ENCODE results near the gene NRGN. TPM values are rescaled to one million over a fixed set of nuclear protein-coding genes. Genes with fewer than 3 reads are reported as not detected.
A peak's percentile ranks its signal among the peaks of the same experiment; 100 is the strongest.

Gene NRGN
- total RNA-seq, 4 donors from 2014 or later, result 0.83 to 5.0 (median 1.5) TPM

DNA sequence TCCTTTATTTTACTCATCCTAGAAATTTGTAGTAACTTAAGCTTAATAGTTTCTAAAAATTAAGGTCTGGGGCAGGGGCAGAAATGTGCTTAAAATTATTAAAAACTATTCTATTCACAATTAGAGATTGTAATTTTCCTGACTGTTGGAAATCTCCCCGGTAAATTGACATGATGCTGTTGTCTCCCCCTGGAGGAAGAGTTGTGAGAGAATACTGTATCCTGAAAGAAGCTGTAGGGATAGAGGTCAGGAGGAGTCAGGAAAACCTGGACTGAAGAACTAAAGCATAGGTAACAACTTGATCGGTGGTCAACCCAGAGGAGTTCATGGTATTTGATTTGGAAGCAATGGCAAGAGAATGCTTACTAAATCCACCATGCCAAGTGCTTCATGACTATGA, 38.5 kb downstream of the NRGN start:
- intact Hi-C loops (cut with DNase I), result no loop called here
- TF ChIP-seq, protein P1, sequence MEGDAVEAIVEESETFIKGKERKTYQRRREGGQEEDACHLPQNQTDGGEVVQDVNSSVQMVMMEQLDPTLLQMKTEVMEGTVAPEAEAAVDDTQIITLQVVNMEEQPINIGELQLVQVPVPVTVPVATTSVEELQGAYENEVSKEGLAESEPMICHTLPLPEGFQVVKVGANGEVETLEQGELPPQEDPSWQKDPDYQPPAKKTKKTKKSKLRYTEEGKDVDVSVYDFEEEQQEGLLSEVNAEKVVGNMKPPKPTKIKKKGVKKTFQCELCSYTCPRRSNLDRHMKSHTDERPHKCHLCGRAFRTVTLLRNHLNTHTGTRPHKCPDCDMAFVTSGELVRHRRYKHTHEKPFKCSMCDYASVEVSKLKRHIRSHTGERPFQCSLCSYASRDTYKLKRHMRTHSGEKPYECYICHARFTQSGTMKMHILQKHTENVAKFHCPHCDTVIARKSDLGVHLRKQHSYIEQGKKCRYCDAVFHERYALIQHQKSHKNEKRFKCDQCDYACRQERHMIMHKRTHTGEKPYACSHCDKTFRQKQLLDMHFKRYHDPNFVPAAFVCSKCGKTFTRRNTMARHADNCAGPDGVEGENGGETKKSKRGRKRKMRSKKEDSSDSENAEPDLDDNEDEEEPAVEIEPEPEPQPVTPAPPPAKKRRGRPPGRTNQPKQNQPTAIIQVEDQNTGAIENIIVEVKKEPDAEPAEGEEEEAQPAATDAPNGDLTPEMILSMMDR (IDR thresholded peaks at IDR 0.05), result no peak
- TF ChIP-seq POLR2A (IDR thresholded peaks at IDR 0.05), result no peak
- 84 to 85% methylated on average over 2 of the region's 2 CpGs for WGBS, 2 donors

DNA sequence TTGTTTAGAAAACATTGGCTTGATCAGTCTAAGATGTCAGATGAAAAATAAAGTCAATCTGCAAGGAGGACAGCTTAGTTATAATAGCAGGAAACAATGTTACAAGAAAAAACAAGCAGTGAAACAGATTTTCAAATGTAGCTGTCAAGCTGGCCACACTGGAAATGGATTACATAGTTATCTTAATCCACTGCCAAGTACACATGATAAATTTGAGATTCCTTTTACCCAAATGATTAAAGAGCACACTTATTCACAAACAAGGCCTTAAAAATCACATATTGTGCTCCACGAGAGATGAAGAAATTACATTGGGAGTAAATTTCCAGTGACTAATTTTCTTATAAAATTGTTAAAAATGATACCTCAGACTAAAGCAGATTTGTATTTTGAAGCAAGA, 39.8 kb downstream of the NRGN start:
- Histone ChIP-seq H3K36me3 (no peaks in the 10 kb centered on the region), H3K4me1 (peaks cover 0 to 35% (median 7%) of the 10 kb centered on the region in 3 donors), H3K27me3 (no peaks in the 10 kb centered on the region), H3K4me3 (no peak overlapping the region), H3K9me3 (no peaks in the 10 kb centered on the region), H3K27ac (peak overlapping the region in 3 of 4 donors; percentile 38 to 68 (median 57))
- no peak for DNase-seq
- intact Hi-C loops (cut with DNase I), result no loop called here
- 27 to 50% methylated on average over 1 of the region's 1 CpG for WGBS, 2 donors
- TF ChIP-seq, protein P1 (IDR thresholded peaks at IDR 0.05), result no peak
- TF ChIP-seq POLR2A (IDR thresholded peaks at IDR 0.05), result no peak

More for the DNA sequence above, 38.5 kb downstream of the NRGN start:
- no peak for DNase-seq
- H3K36me3 ChIP-seq, result peaks cover 0 to 8% (median 0%) of the 10 kb centered on the region in 3 donors
- H3K27ac ChIP-seq, result peak overlapping the region in 2 of 4 donors; percentile 57 to 68
- no peaks in the 10 kb centered on the region for H3K27me3 ChIP-seq
- no peaks in the 10 kb centered on the region for H3K9me3 ChIP-seq
- peaks cover 0 to 35% (median 7%) of the 10 kb centered on the region in 3 donors for H3K4me1 ChIP-seq
- H3K4me3 ChIP-seq, result no peak overlapping the region

DNA sequence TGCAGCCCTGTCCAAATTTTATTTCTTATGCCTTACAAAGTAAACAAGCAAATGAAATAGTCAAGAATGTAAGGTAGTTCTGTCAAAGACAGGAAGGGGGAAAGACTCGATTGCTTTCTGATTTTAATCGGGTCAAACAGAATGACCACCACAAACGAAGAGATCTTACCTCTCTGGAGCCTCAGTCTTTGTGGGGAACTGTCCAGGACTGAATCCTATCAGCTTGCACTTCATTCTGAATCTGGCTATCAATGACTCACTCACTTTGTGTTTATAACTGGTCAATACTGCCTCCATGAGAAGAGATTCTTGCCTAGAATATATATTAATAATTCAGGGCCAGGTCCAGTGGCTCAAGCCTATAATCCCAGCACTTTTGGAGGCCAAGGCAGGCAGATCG, 43.3 kb downstream of the NRGN start:
- intact Hi-C loops (cut with DNase I), result no loop called here
- WGBS, 2 donors, result 71 to 86% methylated on average over 3 to 4 of the region's 4 CpGs

DNA sequence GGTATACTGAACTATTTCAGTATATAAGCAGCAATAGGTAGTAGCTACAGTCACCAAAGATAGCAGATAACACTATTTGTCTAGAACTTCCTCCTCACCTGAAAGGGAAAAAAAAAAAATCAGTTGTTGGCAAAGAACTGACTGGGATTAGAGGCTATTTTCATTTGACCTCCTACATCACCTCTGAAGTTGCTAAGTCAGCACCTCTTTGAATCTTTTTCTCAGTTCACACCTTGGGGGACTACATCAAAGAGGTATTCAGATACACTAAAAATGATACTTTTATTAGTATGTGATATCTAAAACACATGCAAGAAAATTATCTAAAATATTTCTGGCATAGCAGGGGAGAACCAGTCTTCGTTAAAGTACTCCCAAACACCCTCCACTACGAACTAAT, 44.3 kb downstream of the NRGN start:
- Histone ChIP-seq H3K27ac (no peak overlapping the region), H3K4me1 (peaks cover 0 to 19% (median 1%) of the 10 kb centered on the region in 3 donors), H3K27me3 (no peaks in the 10 kb centered on the region), H3K4me3 (no peak overlapping the region), H3K36me3 (no peaks in the 10 kb centered on the region), H3K9me3 (no peaks in the 10 kb centered on the region)
- intact Hi-C loops (cut with DNase I), result no loop called here
- no peak for DNase-seq
- 98 to 100% methylated on average over 2 of the region's 2 CpGs for WGBS, 2 donors
- TF ChIP-seq, protein P1 (IDR thresholded peaks at IDR 0.05), result no peak
- TF ChIP-seq POLR2A (IDR thresholded peaks at IDR 0.05), result no peak

More for the DNA sequence above, 43.3 kb downstream of the NRGN start:
- DNase-seq, result no peak
- H3K27ac ChIP-seq, result no peak overlapping the region
- no peaks in the 10 kb centered on the region for H3K36me3 ChIP-seq
- H3K9me3 ChIP-seq, result no peaks in the 10 kb centered on the region
- no peak overlapping the region for H3K4me3 ChIP-seq
- no peak for TF ChIP-seq POLR2A (IDR thresholded peaks at IDR 0.05)
- TF ChIP-seq, protein P1 (IDR thresholded peaks at IDR 0.05), result no peak
- peaks cover 0 to 30% (median 7%) of the 10 kb centered on the region in 3 donors for H3K4me1 ChIP-seq
- H3K27me3 ChIP-seq, result no peaks in the 10 kb centered on the region

DNA sequence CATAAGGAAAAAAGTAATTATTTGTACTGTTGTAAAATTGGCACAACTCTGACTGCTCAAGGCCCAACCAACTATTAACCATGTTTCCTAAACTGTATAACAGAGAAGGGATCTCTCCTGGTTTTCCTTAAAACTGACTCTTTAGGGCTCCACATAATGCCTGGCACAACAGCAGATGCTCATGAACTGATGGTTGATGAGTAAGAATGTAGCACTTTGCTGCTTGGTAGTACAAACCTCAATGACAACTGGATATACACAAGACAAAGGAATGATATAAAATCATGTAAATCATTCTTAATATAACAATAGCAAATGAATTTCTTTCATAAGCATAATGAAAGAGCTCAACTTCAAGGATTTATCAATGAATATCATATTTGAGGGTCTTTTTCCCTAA, 48.8 kb downstream of the NRGN start:
- intact Hi-C loops (cut with DNase I), result no loop called here
- TF ChIP-seq POLR2A (IDR thresholded peaks at IDR 0.05), result no peak
- TF ChIP-seq, protein P1 (IDR thresholded peaks at IDR 0.05), result no peak
- Histone ChIP-seq H3K36me3 (no peaks in the 10 kb centered on the region), H3K4me1 (peaks cover 0 to 8% (median 0%) of the 10 kb centered on the region in 3 donors), H3K9me3 (no peaks in the 10 kb centered on the region), H3K4me3 (no peak overlapping the region), H3K27me3 (no peaks in the 10 kb centered on the region), H3K27ac (no peak overlapping the region)
- DNase-seq, result no peak
